NCI-H1436 treated with DMSO at 0.1 percent for 48 hours (cell line): Measurements from ENCODE around the gene ATP8B1.
"Not testable (repeated sequence)": the region's sequence is repeated elsewhere in the genome, so short reads cannot be mapped to it uniquely, and the experiment has no call there.

Experiments used
- DNase-seq: peaks from one replicate; lab custom pipeline; 2025; lab: John Stamatoyannopoulos, UW

The ATP8B1 gene

DNA sequence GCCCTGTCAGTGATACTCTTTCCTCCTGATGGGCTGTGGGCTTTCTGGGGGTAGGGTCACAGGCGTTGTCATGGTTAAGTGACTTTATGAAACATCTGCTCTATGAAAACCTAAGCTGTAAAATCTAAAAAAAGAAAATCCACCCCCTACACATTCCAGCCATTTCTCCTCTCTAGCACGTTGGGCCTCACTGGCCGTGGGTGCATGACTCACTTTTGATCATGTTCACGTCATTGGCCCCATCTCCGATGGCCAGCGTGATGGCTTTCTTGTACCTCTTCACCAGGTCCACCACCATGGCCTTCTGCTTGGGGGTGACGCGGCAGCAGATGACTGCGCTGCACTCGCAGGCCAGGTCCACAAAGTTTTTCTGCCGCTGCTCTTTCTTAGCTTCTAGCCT is 142.2 kb downstream of the ATP8B1 start:
- DNase-seq: no peak

GRCh38 chr18:57659460-57660102 is 143.5 kb downstream of the ATP8B1 start:
- DNase-seq: no peak

- DNase-seq: no peak
Measured at GRCh38 chr18:57657542-57657941, 145.6 kb downstream of the ATP8B1 start.

GRCh38 chr18:57655740-57656139 is 147.4 kb downstream of the ATP8B1 start:
- no peak for DNase-seq

- DNase-seq: no peak
Measured at GRCh38 chr18:57651914-57652313, 151.2 kb downstream of the ATP8B1 start.

DNA sequence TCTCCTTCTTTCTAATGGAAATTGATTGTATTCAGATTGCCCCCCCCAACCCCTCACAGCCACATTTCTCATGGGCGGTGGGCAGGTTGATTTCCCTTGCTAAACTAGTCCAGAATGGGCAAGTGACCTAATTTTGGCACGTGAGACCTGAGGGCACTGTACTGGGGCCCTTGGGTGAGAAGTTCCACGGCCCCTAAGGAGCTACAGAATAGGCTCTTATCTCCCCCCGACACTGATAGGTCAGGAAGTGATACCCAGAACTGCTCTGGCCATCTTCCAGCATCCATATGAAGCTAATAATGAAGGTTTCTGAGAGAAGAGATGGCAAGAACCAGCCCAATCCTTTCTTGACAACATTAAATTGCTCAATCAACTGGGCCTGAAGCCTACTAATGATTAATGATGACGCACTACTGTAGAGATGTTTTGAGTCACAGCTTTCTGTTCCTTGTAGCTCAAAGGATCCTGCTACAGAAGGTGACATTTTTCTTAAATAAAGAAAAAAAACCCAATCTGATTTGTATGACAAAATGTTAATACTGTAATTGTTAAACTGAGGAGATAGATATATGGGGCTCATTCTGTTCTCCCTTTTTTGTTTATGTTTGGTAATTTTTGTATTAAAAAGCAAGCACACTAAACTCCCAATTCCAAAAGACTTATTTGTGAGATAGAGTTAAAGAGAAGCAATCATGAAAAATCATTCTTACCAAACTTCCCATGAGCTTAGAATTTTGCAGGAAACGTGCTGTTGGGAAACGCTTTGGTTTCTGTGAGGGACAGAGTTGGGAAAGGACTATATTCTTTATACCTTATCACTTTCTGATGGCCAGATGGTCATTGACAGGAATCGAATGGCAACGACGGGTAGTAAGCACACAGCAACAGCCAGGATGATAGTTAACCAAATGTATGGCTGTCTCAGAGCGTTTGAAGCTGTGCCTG is 153.3 kb downstream of the ATP8B1 start:
- no peak for DNase-seq

- no peak for DNase-seq
Measured at GRCh38 chr18:57648414-57648813, 154.7 kb downstream of the ATP8B1 start.

GRCh38 chr18:57644540-57644939 is 158.6 kb downstream of the ATP8B1 start:
- no peak for DNase-seq

DNA sequence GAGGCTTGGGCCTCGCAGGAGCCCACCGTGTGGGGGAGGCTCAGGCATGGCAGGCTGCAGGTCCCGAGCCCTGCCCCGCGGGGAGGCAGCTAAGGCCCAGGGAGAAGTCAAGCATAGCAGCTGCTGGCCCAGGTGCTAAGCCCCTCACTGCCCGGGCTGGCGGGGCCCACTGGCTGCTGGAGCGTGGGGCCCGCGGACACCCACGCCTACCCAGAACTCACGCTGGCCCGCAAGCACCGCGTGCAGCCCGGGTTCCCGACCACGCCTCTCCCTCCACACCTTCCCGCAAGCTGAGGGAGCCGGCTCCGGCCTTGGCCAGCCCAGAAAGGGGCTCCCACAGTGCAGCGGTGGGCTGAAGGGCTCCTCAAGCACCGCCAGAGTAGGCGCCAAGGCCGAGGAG is 159.4 kb downstream of the ATP8B1 start:
- DNase-seq: not testable (repeated sequence)

DNA sequence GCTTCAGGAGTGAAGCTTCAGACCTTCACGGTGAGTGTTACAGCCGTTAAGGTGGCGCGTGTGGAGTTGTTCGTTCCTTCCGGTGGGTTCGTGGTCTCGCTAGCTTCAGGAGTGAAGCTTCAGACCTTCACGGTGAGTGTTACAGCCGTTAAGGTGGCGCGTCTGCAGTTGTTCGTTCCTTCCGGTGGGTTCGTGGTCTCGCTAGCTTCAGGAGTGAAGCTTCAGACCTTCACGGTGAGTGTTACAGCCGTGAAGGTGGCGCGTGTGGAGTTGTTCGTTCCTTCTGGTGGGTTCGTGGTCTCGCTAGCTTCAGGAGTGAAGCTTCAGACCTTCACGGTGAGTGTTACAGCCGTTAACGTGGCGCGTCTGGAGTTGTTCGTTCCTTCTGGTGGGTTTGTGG is 160.7 kb downstream of the ATP8B1 start:
- DNase-seq: not testable (repeated sequence)

DNA sequence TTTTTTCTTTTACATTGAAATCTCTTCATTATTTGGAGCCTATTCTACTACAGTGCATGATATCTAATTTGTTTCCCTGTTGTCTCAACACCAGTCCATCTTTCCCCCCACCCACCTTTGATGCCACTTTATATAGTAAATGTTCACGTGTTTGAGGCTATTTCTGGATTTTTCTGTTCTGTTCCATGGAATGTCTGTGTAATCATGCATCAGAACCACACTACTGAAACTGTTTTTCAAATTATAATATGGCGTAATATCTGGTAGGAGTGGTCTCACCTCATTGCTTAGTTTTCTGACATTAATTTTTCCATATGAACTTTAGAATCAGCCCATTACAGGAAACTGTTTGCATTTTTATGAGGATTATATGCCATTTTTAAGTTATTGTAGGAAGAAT is 162.4 kb downstream of the ATP8B1 start:
- DNase-seq: no peak

DNA sequence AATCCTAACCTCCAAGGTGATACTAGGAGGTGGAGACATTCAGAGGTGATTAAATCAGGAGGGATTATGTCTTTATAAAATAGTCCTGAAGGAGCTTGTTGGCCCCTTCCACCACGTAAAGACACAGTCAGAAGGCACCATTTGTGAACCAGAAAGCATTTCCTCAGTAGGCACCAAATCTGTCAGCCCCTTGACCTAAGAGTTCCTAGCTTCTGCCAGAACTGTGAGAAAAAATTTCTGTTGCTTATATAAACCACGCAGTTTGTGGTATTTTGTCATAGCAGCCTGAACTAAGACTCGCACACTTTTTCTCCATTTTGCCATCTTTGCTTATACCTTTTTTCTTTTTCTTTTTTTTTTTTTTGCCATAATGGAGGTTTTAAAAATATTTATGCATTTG is 162.9 kb downstream of the ATP8B1 start:
- DNase-seq: no peak

DNA sequence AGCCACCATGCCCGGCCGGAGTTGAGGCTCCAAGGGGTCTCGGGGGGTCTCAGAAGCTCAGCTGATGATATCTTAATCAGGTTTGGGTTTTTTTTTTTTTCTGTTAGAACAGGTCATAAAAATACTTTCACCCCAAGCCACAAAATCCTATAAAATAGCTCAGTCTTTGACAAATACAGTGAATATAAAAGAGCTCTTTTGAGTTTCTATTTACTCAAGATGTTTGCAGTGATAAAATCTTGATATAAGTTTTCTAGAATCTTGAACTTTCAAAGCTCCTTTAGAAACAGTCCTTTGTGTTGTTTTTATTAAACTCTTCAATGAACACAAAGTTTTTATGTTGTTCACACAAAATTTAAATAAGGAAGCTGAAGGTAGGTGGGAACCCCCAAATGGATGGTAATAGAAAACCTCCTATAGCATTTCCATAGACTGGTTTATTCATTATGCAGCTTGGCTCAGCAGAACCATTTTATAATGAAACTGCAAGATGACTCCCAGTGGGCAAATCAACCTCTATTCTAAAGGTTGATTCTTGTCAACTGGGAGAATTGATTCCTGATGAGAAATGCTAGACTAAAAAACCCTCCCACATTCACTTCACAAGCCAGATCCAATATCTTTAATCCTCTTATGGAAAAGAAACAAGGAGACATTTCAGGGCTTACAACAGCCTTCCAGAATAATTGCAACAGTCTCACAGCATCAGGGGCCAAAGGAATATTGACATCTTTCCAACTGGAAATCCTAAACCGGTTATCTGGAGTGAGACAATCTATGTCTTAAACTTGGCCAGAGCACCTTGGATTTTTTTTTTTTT is 167.9 kb downstream of the ATP8B1 start:
- no peak for DNase-seq

GRCh38 chr18:57631697-57632096 is 171.4 kb downstream of the ATP8B1 start:
- DNase-seq: no peak

- DNase-seq: no peak
Measured at GRCh38 chr18:57630754-57631595, 172.1 kb downstream of the ATP8B1 start.

DNA sequence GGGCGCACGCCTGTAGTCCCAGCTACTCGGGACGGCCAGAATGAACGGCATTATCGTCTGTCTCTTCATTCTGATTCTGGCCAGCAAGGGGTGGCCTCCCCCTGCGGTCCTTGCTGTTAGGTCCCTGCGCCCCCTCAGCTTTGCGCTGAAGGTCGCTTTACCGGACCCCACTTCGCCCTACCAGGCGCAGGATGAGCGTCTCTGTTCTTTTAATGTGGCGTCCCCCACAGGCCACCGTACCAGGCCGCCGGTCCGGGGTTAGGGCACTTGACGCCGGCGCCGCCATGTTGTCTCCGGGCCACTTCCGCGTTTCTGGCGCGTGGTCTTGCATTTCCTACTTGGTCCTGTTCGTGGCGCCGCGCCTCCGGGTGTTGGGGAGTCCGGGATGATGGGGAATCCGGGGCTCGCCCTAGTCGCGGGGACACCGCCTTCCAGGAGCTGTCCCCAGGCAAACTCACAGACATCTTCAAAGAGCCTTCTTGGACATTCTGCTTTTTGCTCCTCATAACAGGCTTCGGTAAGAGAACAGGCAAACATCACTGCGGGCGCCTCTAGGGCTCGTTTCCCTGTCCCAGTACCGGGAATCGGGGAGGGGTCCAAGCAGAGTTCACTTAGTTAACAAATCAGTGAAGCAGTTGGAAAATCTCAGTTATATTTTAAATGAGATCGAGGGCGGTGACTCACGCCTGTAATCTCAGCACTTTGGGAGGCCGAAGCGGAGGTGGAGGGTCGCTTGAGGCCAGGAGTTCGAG is 172.9 kb downstream of the ATP8B1 start:
- peak; percentile 60 for DNase-seq

GRCh38 chr18:57629422-57629821 is 173.7 kb downstream of the ATP8B1 start:
- DNase-seq: no peak

- no peak for DNase-seq
Measured at GRCh38 chr18:57627488-57627887, 175.6 kb downstream of the ATP8B1 start.

- DNase-seq: no peak
Measured at GRCh38 chr18:57624988-57625387, 178.1 kb downstream of the ATP8B1 start.

GRCh38 chr18:57621246-57621604 is 181.9 kb downstream of the ATP8B1 start:
- DNase-seq: no peak

GRCh38 chr18:57619876-57620275 is 183.2 kb downstream of the ATP8B1 start:
- DNase-seq: no peak
